GM19395 (cell line): ENCODE data around the gene CNTNAP5.

ENCODE experiments used
- ATAC-seq: cut with Tn5 transposase; IDR thresholded peaks from one replicate; pipeline ENCODE4 v1.9.1; 2021; ENCODE audit warnings: mild to moderate bottlenecking, moderate library complexity; ENCODE audit not compliant: unreplicated experiment

The CNTNAP5 gene

DNA sequence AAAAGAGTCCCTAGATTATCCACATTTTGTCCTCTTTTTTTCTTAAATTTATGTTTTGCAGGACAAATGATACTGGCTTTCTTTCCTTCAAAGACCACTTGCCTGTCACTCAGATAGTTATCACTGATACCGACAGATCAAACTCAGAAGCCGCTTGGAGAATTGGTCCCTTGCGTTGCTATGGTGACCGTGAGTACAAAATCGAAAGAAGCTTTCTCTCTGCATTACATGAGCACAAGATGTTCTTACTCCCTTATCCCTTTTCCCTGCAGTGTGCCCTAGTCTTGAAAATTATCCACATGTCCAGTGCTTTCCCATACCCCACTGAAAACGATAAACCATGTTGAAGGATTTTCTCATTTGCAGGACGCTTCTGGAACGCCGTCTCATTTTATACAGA is 738.5 kb downstream of the CNTNAP5 start:
- no peak for ATAC-seq

DNA sequence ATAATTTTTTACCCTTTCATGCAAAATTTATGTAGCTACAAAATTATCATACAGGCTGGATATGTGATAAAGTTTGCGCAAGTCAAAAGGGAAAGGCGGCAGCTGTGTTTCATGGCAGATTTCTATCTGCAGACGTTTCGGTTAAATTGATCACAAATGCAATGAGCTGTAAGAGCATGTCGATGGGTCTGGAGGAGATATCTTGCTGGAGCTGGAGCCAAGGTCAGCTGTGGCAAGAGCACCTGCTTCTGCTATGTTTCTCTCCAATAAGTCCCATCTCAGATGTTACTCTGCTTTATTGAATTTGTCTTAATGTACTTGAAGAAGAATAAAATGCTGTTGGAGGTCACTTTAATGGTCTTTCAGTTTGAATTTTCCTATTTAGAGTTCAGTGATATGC is 749.7 kb downstream of the CNTNAP5 start:
- ATAC-seq: no peak

DNA sequence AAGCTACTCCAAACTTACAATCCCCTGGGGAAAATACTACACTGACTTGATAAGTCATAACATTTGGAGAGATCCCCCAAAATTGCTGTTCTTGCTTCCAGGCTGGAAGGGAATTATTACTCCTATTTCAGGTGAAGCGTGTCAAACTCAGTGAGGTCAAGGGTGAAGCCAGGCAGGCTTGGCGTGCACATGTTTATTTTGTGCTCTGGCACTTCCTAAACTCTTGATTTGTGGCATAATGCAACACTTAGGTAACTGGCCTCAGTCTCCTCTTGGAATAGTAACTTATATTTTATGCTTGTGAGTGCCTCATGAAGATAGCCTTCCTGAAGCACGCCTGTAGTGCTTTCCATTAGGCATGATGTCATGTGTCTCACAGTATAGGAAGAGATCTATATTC is 751.2 kb downstream of the CNTNAP5 start:
- ATAC-seq: no peak

DNA sequence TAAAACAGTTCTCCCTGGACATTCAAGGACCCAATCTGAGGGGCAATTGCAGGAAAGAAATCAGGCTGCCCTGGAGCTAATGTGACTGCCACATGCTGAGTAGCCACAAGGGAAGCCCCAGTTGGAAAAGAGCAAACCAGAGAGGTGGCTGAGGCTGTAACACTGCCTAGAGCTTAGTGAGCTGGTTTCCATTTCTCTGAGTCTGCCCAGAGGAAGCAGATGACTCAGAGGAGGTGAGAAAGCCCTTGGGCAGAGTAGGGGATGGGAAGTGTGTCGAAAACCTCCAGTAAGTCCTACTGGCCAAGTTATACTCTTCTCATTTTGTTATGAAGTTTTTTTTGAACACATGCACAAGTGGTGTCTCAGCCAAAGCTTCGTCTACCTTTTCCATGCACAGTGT is 753.0 kb downstream of the CNTNAP5 start:
- ATAC-seq: no peak

DNA sequence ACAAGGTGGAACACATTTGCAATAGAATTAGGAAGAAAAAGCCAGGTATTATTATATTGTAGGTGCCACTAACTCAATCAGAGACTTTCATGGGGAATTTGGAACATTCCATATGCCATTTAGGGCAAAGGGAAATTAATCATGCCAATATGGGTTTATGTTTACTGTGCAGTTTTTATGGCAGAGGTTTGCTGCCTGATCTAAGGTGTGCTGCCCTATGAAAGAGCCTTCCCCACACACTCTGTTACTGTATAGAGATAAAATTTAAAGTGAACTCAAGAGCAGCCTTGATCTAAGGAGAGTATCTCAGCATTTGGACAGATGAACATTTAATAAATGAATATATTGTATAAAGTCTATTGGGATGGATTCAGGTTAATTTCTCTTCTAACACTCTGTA is 771.6 kb downstream of the CNTNAP5 start:
- ATAC-seq: no peak

DNA sequence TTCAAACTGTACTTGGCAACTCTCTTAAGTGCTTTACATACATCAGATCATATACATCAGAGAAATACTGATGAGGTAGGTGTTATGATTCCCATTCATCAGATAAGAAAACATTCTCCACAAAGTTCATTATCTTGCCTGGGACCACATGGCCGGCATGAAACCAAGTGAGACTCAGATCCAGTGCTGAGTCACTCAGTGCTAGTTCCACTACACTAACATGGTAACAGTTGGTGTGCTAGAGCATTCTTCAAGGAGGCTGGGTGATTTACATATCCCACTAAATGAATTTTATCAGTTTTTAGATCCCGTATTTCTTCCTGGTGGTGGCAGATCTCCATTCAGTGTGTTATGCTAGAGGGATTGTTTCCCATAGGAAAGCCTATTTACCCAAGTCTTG is 772.0 kb downstream of the CNTNAP5 start:
- ATAC-seq: no peak

DNA sequence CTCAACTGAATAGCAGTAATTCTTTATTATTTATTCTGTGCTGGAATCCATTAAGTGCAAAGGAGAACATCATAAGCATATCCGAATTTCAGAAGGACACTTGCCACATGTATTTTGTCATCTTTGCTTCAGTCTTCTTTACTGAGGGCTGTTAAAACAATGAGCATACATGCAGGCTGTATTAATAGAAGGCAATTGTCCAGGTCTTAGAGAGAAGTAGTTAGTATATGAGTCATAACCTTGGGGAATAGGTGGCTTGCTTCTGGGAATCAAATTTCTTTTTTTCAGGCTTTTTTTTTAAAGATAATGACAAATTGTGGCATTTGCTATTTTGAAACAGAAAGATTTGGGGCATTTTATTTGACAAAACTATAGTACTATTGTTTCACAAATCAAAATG is 773.5 kb downstream of the CNTNAP5 start:
- ATAC-seq: no peak

DNA sequence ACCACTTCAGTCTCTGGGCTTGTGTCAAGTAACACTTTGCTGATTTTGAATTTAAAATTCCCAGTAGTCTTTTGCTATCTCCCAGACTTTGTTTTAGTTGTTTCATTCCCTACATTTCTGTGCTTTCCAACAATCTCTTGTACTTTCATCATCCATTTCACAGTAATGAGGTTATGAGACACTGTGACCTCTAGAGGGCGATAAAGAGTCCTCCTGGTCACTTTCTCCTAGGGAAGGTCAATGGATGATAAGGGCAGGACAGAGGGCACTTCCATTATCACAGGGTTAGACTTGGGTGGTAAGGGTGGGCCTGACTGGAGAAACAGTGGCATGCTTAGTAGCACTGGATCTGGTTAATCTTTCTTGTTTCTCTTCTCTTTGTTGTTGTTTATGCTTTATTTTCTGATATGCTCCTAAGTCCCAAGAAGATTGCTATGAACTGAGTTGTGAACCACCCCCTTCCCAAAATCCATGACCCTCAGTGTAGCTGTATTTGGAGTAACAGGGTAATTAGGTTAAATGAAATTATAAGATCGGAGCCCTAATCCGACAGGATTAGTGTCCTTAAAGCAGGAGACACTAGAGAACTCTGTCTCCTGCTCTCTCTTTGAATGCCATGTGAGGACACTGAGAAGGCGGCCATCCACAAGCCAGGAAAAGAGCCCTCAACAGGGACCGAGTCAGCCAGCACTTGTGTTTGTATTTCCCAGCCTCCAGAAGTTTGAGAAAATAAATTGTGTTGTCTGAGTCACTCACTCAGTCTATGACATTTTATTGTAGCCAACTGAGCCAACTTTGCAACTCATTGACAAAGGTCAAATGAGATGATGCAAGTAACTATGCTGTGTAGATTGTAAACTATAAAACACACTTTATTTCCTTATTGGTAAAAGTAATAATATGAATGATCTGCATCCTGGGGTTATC is 779.2 kb downstream of the CNTNAP5 start:
- ATAC-seq: peak; percentile 73

DNA sequence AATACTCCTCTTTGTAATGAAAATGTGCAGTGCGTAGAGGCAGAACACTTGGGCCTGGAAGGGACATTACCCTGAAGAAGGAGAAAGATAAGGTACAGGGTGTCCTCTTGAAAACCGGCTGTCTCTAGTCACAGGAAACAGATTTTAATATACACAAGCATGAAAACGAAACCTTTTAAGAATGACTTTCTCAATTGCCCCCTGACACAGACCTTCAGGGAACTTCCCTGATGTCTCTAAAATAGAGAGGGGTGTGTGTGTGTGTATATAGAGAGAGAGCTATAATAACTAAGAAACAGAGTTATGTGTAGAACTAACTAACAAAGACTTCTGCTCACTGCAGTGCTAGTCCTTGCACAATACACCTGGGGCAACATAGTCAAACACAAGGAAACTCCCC is 780.0 kb downstream of the CNTNAP5 start:
- no peak for ATAC-seq

DNA sequence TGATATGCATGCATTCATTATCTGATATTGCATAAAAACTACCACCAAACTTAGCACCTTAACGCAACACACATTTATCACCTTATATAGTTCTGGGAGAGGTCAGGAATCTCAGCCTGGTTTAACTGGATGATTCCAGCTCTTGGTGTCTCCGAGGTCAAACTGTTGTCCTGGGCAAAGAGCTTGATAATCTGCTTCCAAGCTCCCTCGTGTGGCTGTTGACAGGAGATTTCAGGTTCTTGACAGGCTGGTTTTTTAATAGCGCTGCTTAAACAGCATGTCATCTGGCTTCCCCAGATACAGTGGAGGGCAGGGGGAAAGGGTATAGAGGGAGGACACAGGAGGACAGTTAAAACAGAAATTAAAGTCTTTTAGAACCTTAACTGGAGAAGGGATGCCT is 785.0 kb downstream of the CNTNAP5 start:
- no peak for ATAC-seq

DNA sequence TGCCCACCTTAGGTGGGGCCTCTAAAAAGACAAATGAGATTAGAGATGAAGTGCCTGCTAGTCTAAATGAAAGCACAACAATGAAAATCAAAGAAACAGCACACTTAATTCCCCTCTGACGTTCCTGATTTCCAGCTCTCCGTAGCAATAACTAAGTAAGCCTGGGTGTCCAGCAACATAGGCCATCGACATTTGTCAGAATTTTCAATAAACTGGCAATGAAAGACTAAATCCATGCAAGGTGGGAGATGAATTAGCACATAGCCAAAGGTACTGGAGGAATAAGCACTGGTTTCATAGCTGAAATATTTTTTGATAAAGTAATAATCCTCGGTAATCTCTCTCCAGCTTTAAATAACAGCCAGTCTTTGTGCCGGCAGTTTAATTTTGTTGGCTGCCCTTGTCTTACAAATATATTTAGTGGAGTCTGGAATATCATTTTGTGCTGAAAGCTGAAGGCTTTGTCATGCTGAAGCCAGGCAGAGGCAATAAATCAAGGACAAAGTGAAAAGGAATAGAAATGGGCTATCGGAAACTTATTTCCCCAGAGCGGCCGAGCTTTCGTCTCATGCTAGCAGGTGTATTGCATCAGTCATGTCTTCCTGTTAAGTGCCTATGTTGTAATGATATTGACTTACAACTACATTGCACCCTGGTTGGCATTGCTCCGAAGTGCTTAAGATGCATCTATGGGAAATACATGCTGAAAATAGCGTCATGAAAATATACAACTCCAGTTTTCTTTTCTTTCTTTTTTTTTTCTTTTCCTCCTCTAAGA is 790.1 kb downstream of the CNTNAP5 start:
- no peak for ATAC-seq

DNA sequence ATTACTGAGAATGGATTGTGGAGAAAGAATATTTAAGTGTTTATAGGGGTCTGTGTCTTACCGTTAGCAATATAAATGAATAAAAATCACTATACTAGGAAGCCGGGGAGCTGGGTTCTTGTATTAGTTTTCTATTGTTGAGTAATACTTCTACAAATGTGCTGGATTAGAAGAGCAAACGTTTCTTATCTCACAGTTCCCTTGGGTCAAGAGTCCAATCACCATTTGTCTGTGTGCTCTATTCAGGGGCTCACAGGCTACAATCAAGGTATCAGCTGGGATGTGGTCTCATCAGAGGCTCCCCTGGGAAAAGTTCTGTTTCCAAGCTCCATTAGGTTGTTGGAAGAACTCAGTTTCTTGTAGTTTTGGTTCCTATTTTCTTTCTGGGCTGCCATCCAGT is 790.9 kb downstream of the CNTNAP5 start:
- no peak for ATAC-seq

DNA sequence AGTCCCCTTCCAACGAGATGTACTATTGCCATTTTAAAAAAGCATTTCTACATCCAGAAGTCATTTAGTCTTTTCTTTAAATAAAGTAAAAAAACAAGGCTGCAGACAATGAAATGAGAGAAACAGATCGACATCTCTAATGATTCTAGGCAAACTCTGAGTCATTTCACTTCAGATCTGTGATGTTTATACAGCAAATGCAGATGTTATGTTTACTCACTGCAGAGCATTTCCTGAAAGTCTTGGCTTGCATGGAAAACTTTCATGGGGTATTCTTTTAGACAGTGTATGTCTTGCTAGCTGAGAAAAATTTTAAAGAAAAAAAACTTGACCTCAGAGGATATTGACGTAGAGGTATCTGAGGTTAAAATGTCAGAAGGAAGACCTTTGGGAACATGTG is 797.4 kb downstream of the CNTNAP5 start:
- no peak for ATAC-seq

DNA sequence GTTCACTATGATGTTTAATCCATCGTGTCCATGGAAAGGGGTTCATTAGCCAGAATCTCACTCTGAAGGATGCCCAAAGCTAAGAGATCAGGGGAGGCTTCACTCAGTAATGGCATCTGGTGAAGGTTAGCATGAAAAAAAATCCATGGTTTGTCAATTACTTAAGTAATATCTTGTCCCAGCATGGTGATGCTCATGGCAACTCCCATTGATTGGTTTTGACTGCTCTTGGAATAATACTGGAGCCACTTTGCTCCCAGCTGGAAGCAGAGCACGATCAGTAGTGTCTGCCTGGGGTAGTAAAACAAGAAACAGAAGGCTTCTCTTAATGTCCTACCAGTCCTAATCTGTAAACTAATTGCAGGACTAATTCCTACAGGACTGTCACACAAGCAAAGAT is 799.4 kb downstream of the CNTNAP5 start:
- ATAC-seq: no peak

DNA sequence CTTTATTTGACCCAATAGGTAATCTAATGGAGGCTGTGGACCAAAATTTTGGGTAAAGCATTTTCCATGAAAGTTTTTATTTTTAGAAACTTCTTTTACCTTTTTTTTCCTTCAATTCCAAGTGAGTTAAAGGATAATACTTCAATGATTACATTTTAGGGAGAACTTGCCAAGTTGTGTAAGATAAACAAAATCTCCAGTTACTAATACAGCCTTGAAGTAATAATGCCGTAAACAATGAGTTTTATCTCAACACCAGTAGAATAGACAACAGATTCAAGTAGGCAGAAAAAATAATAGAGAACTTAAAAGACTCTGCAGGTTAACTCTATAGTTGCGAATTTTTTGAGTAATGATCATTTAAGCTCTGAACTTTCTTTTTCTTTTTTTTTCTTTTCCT is 807.4 kb downstream of the CNTNAP5 start:
- no peak for ATAC-seq

DNA sequence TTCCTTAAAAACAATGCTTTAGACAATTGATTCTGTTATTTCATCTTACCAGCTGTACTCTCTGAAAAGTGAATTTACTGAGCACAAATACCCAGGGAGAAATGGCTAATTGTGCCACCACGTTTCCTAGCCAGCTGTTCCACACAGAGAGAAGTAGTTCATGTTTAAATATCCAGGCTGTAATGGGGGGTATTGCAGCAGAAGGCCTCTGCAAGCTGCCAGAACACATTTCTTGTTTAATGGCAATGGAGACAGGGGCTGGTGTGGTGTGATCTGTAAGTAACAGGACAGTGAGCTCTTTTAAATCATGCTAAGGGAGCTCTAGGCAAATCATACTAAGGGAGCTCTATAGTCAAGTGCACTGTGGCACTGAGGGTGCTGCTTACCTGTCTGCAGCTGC is 809.2 kb downstream of the CNTNAP5 start:
- ATAC-seq: no peak

DNA sequence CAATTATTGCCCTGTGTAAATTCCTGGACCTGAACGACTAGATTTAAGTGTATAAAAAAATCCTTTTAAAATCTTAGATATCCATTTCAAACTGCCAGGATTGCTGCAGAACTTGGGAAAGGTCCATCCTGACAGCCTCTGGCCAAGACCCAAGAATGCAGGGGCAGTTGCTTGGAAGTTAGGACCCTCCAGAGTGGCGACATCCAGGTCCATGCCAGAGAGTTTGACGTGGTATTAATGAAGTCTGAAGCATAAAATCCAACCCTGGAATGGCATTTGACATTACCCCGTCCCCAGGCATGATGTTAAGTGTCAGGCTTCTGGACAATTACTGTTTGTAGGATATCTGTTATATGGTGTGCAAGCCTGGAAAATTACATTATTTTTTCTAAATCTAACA is 810.2 kb downstream of the CNTNAP5 start:
- no peak for ATAC-seq

DNA sequence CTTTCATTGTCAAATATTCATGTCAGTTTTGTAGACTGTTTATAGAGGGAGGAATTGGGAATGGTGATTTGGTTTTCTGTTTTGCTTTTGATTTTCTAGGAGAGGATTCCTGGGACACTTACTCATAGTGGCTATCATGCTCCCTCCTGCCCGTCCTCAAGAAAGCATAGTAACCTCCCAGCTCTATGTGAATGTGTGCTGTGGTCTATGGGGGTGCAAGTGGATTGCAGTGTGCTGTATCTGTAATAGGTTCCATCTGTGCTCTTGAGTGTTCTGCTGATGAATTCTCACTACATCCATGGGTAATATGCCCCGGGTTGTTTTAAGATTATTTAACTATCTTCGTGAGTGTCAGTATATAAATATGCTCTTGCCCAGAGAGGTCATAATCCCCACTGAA is 811.3 kb downstream of the CNTNAP5 start:
- no peak for ATAC-seq

DNA sequence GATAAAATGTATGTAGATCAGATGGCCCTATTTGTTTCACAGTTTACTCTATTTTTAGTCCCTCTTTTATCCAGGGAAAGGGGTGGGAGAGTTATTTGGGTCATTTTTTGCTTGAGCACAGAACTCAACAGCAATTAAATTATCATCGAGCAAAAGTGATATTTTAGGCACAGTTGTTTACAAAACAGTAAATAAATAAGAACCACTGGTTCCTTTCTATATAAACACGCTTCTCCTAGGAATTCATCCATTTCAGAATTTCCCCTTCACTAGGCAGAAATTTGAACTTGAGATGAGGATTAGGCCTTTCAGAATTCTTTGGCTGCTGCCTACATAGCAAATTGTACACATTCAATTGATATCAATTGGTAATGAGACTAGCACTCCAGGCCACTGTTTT is 812.4 kb downstream of the CNTNAP5 start:
- no peak for ATAC-seq

DNA sequence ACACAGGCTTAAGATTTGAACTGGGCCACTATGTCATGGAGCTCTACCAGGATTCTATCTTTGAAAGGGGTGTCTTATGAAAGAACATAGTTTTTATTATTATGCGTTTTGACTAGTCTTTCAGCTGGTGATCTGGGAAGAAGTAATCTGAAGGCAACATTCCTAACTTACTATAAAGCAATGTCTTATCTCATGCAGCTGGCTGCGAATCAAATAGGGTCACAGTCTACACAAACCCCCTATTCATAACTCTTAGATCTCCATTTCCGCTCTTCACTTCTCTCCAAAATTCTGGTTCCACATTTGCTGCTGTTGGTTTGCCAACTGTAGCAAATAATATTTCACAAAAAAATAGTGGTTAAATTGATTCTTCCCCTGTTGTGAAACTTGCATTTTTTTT is 813.3 kb downstream of the CNTNAP5 start:
- no peak for ATAC-seq

DNA sequence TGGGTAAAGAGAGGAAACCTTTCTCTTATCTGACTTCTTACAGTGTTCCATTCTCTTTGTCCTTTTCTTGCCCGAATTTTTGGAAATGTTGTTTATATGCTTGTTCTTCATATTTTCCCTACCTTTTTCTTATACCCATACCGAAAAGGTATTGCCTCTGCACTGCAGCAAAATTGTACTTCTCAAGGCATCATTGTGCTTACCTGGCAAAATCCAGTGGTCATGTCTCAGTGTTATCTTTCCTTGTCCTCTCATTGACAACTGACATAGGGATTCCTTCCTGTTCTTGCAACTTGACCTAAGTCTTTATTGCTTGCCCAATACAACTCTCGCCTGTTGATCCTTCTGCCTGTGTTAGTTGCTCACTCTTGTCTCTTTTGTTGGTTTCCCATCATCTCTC is 842.2 kb downstream of the CNTNAP5 start:
- ATAC-seq: no peak

DNA sequence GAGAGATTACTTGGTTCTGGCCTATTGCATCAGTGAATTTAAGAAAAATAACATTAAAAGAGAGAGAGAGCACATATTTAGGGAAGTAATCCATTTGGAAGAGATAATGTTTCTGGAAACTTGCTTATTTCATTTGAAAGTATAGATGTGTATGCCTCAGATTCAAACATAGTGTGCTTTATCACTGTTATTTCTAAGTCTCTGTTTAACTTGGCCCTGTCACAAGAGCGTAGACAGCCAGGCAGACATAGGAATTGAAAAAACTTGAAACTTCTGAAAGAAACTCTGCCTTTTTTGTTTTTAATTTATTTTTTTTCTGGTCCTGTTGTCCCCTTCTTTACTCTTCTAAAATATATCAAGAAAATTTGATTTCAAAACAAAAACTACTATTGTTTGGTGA is 849.1 kb downstream of the CNTNAP5 start:
- no peak for ATAC-seq
